GM23338 (cell line): ENCODE data around the gene JAM3. TPM values are rescaled to one million over a fixed set of nuclear protein-coding genes. Genes with fewer than 3 reads are reported as not detected.

ENCODE experiments used
- ATAC-seq: fragments of 200-7000 bp; cut with Tn5 transposase; 3 replicates; pipeline ENCODE4 v1.9.1; 2020
- DNase-seq: peaks from one replicate; pipeline ENCODE4 v3.0.0-alpha.2; 2015; ENCODE audit warnings: low spot score
- H2AFZ ChIP-seq: fragments of 200-600 bp; sonication (generic); 2 replicates; pipeline ENCODE4 v1.8.0; 2016; ENCODE audit warnings: antibody characterized with exemption, mild to moderate bottlenecking, moderate library complexity
- H3F3A ChIP-seq: fragments of 200-600 bp; sonication (generic); replicated peaks from 2 replicates; pipeline ENCODE4 v1.8.0; 2017; ENCODE audit warnings: antibody characterized with exemption, mixed run types, low read depth
- H3K27ac ChIP-seq: fragments of 200-600 bp; sonication (generic); 2 replicates; pipeline ENCODE4 v1.6.1; 2016; ENCODE audit warnings: low read depth
- H3K27me3 ChIP-seq: fragments of 200-600 bp; sonication (generic); 2 replicates; pipeline ENCODE4 v1.8.0; 2016; ENCODE audit warnings: mild to moderate bottlenecking, mixed run types, moderate library complexity; ENCODE audit not compliant: insufficient read depth
- H3K36me3 ChIP-seq: fragments of 200-600 bp; sonication (generic); 2 replicates; pipeline ENCODE4 v1.8.0; 2016; ENCODE audit warnings: mild to moderate bottlenecking; ENCODE audit not compliant: insufficient read depth
- H3K4me1 ChIP-seq: fragments of 200-600 bp; sonication (generic); 2 replicates; pipeline ENCODE4 v1.8.0; 2016; ENCODE audit warnings: mild to moderate bottlenecking, moderate library complexity; ENCODE audit not compliant: insufficient read depth
- H3K4me2 ChIP-seq: fragments of 200-600 bp; sonication (generic); 2 replicates; pipeline ENCODE4 v1.7.1; 2017; ENCODE audit warnings: mixed run types
- H3K4me3 ChIP-seq: fragments of 200-600 bp; sonication (generic); 2 replicates; pipeline ENCODE4 v1.6.1; 2016; ENCODE audit warnings: mixed run types
- H3K79me2 ChIP-seq: fragments of 200-600 bp; sonication (generic); replicated peaks from 2 replicates; pipeline ENCODE4 v1.8.0; 2017; ENCODE audit warnings: mild to moderate bottlenecking; ENCODE audit not compliant: insufficient read depth
- H3K9me2 ChIP-seq: fragments of 200-600 bp; sonication (generic); 2 replicates; pipeline ENCODE4 v1.8.0; 2017; ENCODE audit not compliant: insufficient read depth
- H4K20me1 ChIP-seq: fragments of 200-600 bp; sonication (generic); replicated peaks from 2 replicates; pipeline ENCODE4 v1.8.0; 2017; ENCODE audit warnings: mild to moderate bottlenecking; ENCODE audit not compliant: insufficient read depth
- H3K27ac Mint-ChIP-seq: 2 replicates; pipeline ENCODE4 v1.8.0; 2020; ENCODE audit warnings: inconsistent platforms, mild to moderate bottlenecking, moderate library complexity, mixed read lengths
- H3K27me3 Mint-ChIP-seq: 3 replicates; pipeline ENCODE4 v1.8.0; 2022; ENCODE audit warnings: low read depth, mild to moderate bottlenecking, moderate library complexity, mixed read lengths, inconsistent platforms; ENCODE audit not compliant: insufficient read depth, poor library complexity
- H3K36me3 Mint-ChIP-seq: 3 replicates; pipeline ENCODE4 v1.8.0; 2021; ENCODE audit warnings: low read depth, mild to moderate bottlenecking, inconsistent platforms, moderate library complexity, mixed read lengths
- H3K4me1 Mint-ChIP-seq: 3 replicates; pipeline ENCODE4 v1.8.0; 2020; ENCODE audit warnings: mild to moderate bottlenecking, inconsistent platforms, mixed read lengths
- H3K4me3 Mint-ChIP-seq: 3 replicates; pipeline ENCODE4 v1.8.0; 2021; ENCODE audit warnings: moderate library complexity, mild to moderate bottlenecking, inconsistent platforms, mixed read lengths
- H3K9me3 Mint-ChIP-seq: 3 replicates; pipeline ENCODE4 v1.8.0; 2020; ENCODE audit warnings: moderate library complexity, mild to moderate bottlenecking, inconsistent platforms, mixed read lengths
- CREB1 ChIP-seq: fragments of 250-450 bp; sonication (Bioruptor Pico); IDR thresholded peaks from 2 replicates; pipeline ENCODE4 v1.5.0; 2020; ENCODE audit warnings: low read depth, mild to moderate bottlenecking, moderate library complexity
- CTCF ChIP-seq, 2 experiments: fragments of 200-600 bp in 1 of 2; sonication (generic) in 1 of 2; conservative IDR thresholded peaks; 2 replicates each; pipeline versions ENCODE4 v1.5.1 to v1.6.1; 2016 to 2017; ENCODE audit warnings: antibody characterized with exemption in 2 of 2, low read depth in 2 of 2, mild to moderate bottlenecking in 2 of 2, moderate library complexity in 1 of 2
- EZH2 ChIP-seq: fragments of 200-600 bp; sonication (generic); IDR thresholded peaks from one replicate; pipeline ENCODE4 v1.8.0; 2017; ENCODE audit warnings: antibody characterized with exemption, mild to moderate bottlenecking, low read depth; ENCODE audit not compliant: unreplicated experiment
- EZH2phosphoT487 ChIP-seq: fragments of 200-600 bp; sonication (generic); IDR thresholded peaks from one replicate; pipeline ENCODE4 v1.8.1; 2018; ENCODE audit warnings: antibody characterized with exemption; ENCODE audit not compliant: unreplicated experiment
- JUNB ChIP-seq: IDR thresholded peaks from one replicate; pipeline ENCODE4 v1.6.1; 2016; ENCODE audit warnings: antibody characterized with exemption; ENCODE audit not compliant: unreplicated experiment
- NANOG ChIP-seq: IDR thresholded peaks from 2 replicates; pipeline ENCODE4 v1.6.1; 2016; ENCODE audit warnings: antibody characterized with exemption, borderline replicate concordance
- POLR2AphosphoS5 ChIP-seq: IDR thresholded peaks from 2 replicates; pipeline ENCODE4 v1.6.1; 2016; ENCODE audit warnings: antibody characterized with exemption, low read depth
- REST ChIP-seq: IDR thresholded peaks from one replicate; pipeline ENCODE4 v1.6.1; 2018; ENCODE audit warnings: antibody characterized with exemption; ENCODE audit not compliant: unreplicated experiment
- STAT1 ChIP-seq: IDR thresholded peaks from one replicate; pipeline ENCODE4 v1.6.1; 2016; ENCODE audit warnings: antibody characterized with exemption; ENCODE audit not compliant: unreplicated experiment
- ZNF114 ChIP-seq: fragments of 250-450 bp; sonication (Bioruptor Pico); IDR thresholded peaks from 2 replicates; pipeline ENCODE4 v1.5.0; 2020; ENCODE audit warnings: mild to moderate bottlenecking, moderate library complexity
- ZNF331 ChIP-seq: fragments of 250-450 bp; sonication (Bioruptor Pico); IDR thresholded peaks from 2 replicates; pipeline ENCODE4 v1.5.0; 2020; ENCODE audit warnings: low read depth, mild to moderate bottlenecking, moderate library complexity
- ZNF462 ChIP-seq: fragments of 250-450 bp; sonication (Bioruptor Pico); IDR thresholded peaks from 2 replicates; pipeline ENCODE4 v1.5.0; 2020; ENCODE audit warnings: mild to moderate bottlenecking, moderate library complexity
- polyA plus RNA-seq: library from polyadenylated mRNA; unstranded; fragments of >200 nt; fragmentation: Nextera tagmentation; extraction: Ambion mirVana; gene quantifications from 2 replicates; pipeline ENCODE4 v1.2.1, GENCODE V29; 2016
- total RNA-seq: library from RNA; depleted of rRNA; stranded (reverse); fragments of >200 nt; shearing (Covaris generic); gene quantifications from 2 replicates; pipeline ENCODE4 v1.2.3, GENCODE V29; 2014
- TF ChIP-seq, protein P1 (sequence below): IDR thresholded peaks from 2 replicates; pipeline ENCODE4 v1.6.1; 2016; ENCODE audit warnings: antibody characterized with exemption

Gene JAM3
- total and polyA plus RNA-seq, 2 experiments from 2014 or later = 14.1 to 41.5 TPM

DNA sequence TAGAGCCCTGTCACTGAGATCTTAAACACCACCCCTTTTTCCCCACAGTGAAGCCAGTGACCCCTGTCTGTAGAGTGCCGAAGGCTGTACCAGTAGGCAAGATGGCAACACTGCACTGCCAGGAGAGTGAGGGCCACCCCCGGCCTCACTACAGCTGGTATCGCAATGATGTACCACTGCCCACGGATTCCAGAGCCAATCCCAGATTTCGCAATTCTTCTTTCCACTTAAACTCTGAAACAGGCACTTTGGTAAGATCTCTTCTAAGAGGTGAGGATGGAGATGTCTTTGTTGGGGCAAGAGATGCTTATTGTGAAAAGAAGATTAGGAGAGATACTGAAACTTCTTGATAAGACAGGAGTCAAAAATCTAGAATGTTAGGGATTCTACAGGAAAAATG lies 75.9 kb downstream of the JAM3 start:
- TF ChIP-seq STAT1 (no peak), CREB1 (CRISPR knock-in tag) (no peak), POLR2AphosphoS5 (no peak), EZH2phosphoT487 (no peak), JUNB (no peak), ZNF331 (CRISPR knock-in tag) (no peak), ZNF462 (CRISPR knock-in tag) (no peak), EZH2 (no peak), ZNF114 (CRISPR knock-in tag) (no peak), CTCF (conservative IDR thresholded peaks at IDR 0.05; ENCODE audit: low read depth in 2 of 2) (no peak), NANOG (no peak), REST (no peak)
- TF ChIP-seq, protein P1, sequence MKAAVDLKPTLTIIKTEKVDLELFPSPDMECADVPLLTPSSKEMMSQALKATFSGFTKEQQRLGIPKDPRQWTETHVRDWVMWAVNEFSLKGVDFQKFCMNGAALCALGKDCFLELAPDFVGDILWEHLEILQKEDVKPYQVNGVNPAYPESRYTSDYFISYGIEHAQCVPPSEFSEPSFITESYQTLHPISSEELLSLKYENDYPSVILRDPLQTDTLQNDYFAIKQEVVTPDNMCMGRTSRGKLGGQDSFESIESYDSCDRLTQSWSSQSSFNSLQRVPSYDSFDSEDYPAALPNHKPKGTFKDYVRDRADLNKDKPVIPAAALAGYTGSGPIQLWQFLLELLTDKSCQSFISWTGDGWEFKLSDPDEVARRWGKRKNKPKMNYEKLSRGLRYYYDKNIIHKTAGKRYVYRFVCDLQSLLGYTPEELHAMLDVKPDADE = no peak
- peaks cover 71% of the 10 kb centered on the region for H3K9me3 Mint-ChIP-seq

More for the DNA sequence above, 75.9 kb downstream of the JAM3 start:
- H3K27ac ChIP-seq = no peak overlapping the region
- no peaks in the 10 kb centered on the region for H3K4me1 ChIP-seq
- H3K4me3 Mint-ChIP-seq = no peak overlapping the region
- no peak overlapping the region for H3K27ac Mint-ChIP-seq
- H3K27me3 ChIP-seq = no peaks in the 10 kb centered on the region
- 0 out of 2 replicates have a peak, but pooled peaks cover 3% of the 10 kb centered on the region for H3F3A ChIP-seq
- no peaks in the 10 kb centered on the region for H3K79me2 ChIP-seq
- peaks cover 19% of the 10 kb centered on the region; the same call in 1 of the 2 replicates for H3K36me3 ChIP-seq
- no peaks in the 10 kb centered on the region for H3K4me1 Mint-ChIP-seq
- DNase-seq (no peak), ATAC-seq (no peak)
- H3K4me2 ChIP-seq = no peak overlapping the region
- H3K36me3 Mint-ChIP-seq = peaks cover 97% of the 10 kb centered on the region
- H3K4me3 ChIP-seq = no peak overlapping the region
- H3K27me3 Mint-ChIP-seq = peaks cover 14% of the 10 kb centered on the region
- no peaks in the 10 kb centered on the region; the same call in 1 of the 2 replicates for H4K20me1 ChIP-seq
- peaks cover 4% of the 10 kb centered on the region; the same call in 1 of the 2 replicates for H3K9me2 ChIP-seq
- H2AFZ ChIP-seq = no peak overlapping the region
